H7 (cell line): ENCODE results near the gene ADGRE3. TPM values are rescaled to one million over a fixed set of nuclear protein-coding genes. Genes with fewer than 3 reads are reported as not detected.
"Not testable (repeated sequence)": the region's sequence is repeated elsewhere in the genome, so short reads cannot be mapped to it uniquely, and the experiment has no call there.

Experiments
- DNase-seq: peaks from one replicate; pipeline ENCODE4 v3.0.0; 2012
- H3K27me3 ChIP-seq: 2 replicates; pipeline ENCODE4 v1.6.0; 2011; ENCODE audit warnings: mild to moderate bottlenecking, low read length; ENCODE audit not compliant: control insufficient read depth, insufficient read depth
- H3K36me3 ChIP-seq: replicated peaks from 2 replicates; pipeline ENCODE4 v1.5.1; 2011; ENCODE audit warnings: low read length; ENCODE audit not compliant: control insufficient read depth, insufficient read depth
- H3K4me3 ChIP-seq: 2 replicates; pipeline ENCODE4 v1.5.1; 2011; ENCODE audit warnings: low read depth, mild to moderate bottlenecking, control low read depth, low read length, moderate library complexity; ENCODE audit not compliant: insufficient read depth
- total RNA-seq: library from RNA; depleted of rRNA; stranded (reverse); fragments of >200 nt; shearing (Covaris generic); gene quantifications from 2 replicates; pipeline ENCODE4 v1.2.3, GENCODE V29; 2014

ADGRE3 gene
- total RNA-seq, 1 experiment from 2014 or later: not detected

DNA sequence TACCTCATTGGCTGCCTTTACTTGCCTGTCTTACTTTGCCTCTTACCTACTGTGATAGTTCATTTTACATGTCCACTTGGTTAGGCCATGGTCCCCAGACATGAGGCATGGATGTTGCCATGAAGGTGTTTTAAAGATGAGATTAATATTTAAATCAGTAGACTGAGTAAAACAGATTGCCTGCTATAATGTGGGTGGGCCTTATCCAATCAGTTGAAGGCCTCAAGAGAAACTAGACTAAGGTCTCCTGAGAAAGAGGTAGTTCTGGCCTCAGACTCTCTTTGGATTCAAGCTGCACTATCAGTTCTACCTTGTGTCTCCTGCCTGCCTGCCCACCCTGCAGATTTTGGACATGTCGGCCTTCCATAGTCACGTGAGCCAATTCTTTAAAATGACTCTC is 26.1 kb downstream of the ADGRE3 start:
- H3K36me3 ChIP-seq: no peaks in the 10 kb centered on the region
- no peak for DNase-seq
- H3K4me3 ChIP-seq: no peak overlapping the region
- H3K27me3 ChIP-seq: no peaks in the 10 kb centered on the region

DNA sequence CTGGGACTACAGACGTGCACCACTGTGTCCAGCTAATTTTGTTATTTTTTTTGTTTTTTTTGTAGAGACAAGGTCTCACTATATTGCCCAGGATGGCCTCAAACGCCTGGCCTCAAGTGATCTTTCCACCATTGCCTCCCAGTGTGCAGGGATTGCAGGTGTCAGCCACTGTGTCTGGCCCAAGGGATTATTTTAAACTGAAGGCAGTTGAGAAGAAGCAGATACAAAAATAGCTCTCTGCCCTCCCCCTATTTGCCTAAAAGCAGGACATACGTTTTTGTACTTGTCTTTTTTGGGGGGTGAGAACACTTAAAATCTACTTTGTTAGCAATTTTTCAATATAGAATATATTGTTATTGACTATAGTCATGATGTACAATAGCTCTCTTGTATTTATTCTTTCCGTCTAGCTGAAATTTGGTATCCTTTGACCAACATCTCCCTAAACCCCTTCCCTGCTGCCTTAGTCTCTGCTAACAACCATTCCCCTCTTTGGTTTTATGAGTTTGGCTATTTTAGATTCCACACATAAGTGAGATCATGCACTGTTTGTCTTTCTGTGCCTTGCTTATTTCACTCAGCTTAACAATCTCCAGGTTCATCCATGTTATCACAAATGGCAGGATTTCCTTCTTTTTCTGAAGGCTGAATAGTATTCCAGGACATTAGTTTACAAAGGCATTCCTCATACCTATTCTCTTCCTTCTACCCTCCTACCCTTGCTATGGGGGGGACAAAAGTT is 34.9 kb downstream of the ADGRE3 start:
- Histone ChIP-seq H3K27me3 (no peaks in the 10 kb centered on the region), H3K4me3 (no peak overlapping the region), H3K36me3 (no peaks in the 10 kb centered on the region)
- no peak for DNase-seq

DNA sequence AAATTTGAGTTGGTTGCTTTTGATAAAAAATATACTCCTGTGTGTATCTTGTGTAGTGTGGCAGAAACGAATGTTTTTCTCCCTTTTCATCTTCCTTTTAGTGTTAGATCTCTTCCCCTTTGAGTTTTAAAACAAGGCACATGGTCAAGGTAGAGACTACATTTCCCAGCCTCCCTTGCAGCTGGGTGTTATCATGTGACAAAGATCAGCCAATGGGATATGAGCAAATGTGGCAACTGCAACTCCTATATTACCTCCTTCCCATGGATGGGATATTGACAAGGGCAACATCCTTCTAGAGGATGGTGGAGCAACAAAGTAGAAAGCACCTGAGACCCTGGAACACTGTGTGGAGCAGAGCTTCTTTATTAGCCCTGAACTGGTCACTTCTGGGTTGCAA is 42.4 kb downstream of the ADGRE3 start:
- Histone ChIP-seq H3K4me3 (no peak overlapping the region), H3K36me3 (no peaks in the 10 kb centered on the region), H3K27me3 (no peaks in the 10 kb centered on the region)
- DNase-seq: peak; percentile 46

DNA sequence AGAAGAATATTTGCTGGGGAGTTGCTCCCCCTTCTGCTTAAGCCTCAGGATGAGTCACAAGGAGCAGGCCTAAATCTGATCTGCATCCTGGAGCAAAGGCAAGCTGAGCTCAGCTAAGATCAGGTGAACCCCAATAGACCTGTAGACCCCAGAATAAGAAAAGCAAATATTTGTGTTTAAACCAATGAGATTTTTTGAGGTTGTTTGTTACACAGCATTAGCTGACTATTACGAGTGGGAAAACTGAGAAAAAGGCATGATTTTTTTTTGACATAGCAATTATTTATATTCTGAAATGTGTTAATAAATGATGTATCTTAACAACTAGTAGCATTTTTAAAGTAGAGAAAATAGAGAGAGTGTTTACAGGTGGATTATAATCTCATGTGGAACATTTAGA is 45.1 kb downstream of the ADGRE3 start:
- no peaks in the 10 kb centered on the region for H3K27me3 ChIP-seq
- DNase-seq: no peak
- H3K4me3 ChIP-seq: no peak overlapping the region
- H3K36me3 ChIP-seq: no peaks in the 10 kb centered on the region

DNA sequence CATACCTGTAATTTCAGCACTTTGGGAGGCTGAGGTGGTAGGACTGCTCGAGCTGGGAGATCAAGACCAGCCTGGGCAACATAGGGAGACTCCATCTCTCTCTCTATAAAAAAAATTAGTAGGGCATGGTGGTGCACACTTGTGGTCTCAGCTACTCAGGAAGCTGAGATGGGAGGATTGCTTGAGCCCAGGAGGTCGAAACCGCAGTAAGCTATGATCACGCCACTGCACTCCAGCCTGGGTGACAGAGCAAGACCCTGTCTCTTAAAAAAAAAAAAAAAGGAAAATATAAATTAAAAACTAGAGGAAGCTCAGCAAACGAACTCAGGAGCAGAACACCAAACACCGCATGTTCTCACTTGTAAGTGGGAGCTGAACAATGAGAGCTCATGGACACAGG is 50.2 kb downstream of the ADGRE3 start:
- DNase-seq, H3K4me3 ChIP-seq, H3K27me3 ChIP-seq, H3K36me3 ChIP-seq: not testable (repeated sequence)

DNA sequence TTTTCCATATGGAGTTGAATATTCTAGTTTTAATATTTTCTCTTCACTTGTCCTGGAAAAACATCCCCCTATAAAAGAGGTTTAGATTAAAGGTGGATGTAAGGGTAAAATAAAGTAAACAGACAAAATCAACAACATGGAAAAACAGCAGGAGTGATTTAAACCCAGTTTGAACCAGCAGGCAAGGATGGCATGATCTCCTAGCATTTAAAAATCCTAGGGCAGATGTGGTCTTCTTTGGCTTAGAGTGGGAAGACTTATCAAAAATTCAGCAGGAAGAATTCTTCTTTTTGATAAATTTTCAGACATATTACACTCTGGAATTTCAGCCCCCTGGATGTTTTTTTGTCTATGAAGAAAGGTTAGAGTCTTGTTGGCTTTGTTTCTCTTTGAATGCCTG is 55.2 kb downstream of the ADGRE3 start:
- Histone ChIP-seq H3K27me3 (no peaks in the 10 kb centered on the region), H3K4me3 (no peak overlapping the region), H3K36me3 (no peaks in the 10 kb centered on the region)
- DNase-seq: no peak

DNA sequence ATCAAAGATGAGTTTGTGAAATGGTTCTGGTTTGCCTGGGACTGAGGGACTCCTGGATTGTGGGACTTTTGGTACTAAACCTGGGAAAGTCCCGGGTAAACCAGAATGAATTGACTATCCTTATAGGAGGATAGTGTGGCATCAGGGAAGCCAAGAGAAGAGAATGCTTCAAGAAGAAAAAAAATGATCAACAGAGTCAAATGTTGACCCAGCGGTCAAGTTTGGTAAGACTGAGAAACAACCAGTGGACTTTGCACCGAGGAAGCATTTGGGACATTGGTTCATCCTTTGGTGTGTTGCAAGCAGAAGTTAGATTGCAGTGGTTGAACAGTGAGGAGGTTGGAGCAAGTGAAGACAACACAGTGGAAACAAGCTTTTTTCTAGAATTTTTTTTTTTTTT is 58.2 kb downstream of the ADGRE3 start:
- Histone ChIP-seq H3K36me3 (no peaks in the 10 kb centered on the region), H3K27me3 (no peaks in the 10 kb centered on the region), H3K4me3 (no peak overlapping the region)
- no peak for DNase-seq

DNA sequence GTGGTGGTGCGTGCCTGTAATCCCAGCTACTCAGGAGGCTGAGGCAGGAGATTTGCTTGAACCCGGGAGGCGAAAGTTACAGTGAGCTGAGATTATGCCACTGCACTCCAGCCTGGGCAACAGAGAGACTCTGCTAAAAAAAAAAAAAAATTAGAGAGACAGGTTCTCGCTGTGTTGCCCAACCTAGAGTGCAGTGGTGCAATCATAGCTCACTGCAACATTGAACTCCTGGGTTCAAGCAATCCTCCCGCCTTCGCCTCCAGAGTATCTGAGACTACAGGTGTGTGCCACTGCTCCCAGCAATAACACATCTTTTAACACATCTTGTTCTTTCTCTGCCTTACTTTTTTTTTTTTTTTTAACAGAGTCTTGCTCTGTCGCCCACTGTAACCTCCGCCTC is 59.0 kb downstream of the ADGRE3 start:
- no peaks in the 10 kb centered on the region for H3K27me3 ChIP-seq
- no peak overlapping the region for H3K4me3 ChIP-seq
- no peaks in the 10 kb centered on the region for H3K36me3 ChIP-seq
- no peak for DNase-seq

DNA sequence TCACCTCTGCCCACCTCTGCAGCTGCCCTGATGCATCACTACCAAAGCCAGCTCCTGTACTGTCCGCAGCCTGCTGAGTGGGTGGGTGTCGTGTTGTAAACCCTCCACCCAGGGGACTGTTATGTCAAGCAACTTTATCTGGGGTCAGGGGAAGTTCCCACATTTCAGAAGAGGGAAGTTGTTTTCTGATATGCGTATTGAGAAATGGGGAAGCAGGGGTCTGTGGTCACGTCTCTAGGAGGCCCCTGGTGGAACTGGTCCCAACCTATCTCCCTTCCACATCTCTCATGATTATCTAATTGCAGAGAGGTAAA is 60.6 kb downstream of the ADGRE3 start:
- H3K27me3 ChIP-seq: no peaks in the 10 kb centered on the region
- H3K4me3 ChIP-seq: no peak overlapping the region
- no peak for DNase-seq
- no peaks in the 10 kb centered on the region for H3K36me3 ChIP-seq

DNA sequence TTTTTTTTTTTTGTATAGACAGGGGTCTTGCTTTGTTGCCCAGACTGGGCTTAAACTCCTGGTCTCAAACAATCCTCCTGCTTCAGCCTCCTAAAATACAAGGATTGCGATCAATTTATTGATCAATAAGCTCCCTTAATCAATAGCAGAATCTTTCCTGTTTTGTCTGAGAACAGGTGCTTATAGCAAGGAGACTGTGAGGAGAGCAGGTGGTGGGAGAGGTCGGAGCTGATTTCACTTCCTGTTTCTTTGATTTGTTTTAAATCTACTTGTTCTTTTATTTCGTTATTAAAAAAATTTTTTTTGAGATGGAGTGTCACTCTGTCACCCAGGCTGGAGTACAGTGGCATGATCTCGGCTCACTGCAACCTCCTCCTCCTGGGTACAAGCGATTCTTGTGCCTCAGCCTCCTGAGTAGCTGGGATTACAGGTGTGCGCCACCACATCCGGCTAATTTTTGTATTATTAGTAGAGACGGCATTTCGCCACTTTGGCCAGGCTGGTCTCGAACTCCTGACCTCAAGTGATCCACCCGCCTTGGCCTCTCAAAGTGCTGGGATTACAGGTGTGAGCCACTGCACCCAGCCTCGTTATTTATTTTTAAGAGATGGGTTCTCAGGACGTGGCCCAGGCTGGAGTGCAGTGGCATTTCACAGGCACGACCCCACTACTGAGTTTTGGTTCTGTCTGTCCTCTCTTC is 61.1 kb downstream of the ADGRE3 start:
- DNase-seq, H3K27me3 ChIP-seq, H3K36me3 ChIP-seq, H3K4me3 ChIP-seq: not testable (repeated sequence)

DNA sequence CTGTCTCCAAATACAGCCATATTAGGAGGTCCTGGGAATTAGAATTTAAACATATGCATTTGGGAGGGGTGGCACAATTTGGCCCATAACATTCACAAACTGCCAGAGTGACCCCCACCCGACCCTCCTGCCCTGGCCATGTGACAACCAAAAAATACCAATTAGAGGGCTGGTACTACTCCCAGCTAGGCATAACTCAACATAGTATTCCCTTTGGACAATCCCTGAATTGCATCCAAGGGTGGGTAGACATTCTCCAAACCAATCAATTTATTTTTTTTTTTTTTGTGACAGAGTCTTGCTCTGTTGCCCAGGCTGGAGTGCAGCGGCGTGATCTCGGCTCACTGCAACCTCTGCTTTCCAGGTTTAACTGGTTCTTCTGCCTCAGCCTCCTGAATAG is 62.0 kb downstream of the ADGRE3 start:
- no peak overlapping the region for H3K4me3 ChIP-seq
- DNase-seq: no peak
- no peaks in the 10 kb centered on the region for H3K36me3 ChIP-seq
- no peaks in the 10 kb centered on the region for H3K27me3 ChIP-seq

DNA sequence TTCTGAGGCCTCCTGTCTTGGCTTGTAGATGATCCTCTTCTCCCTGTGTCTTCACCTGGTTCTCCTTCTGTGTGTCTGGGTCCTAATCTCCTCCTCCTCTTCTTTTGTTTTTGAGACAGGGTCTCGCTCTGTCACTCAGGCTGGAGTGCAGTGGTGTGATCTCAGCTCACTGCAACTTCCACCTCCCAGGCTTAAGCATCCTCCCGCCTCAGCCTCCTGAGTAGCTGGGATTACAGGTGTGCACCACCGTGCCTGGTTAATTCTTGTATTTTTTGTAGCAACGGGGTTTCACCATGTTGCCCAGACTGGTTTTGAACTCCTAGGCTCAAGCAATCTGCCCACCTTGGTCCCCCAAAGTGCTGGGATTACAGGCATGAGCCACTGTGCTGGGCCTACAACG is 62.4 kb downstream of the ADGRE3 start:
- not testable (repeated sequence) for DNase-seq, H3K27me3 ChIP-seq, H3K36me3 ChIP-seq, H3K4me3 ChIP-seq

DNA sequence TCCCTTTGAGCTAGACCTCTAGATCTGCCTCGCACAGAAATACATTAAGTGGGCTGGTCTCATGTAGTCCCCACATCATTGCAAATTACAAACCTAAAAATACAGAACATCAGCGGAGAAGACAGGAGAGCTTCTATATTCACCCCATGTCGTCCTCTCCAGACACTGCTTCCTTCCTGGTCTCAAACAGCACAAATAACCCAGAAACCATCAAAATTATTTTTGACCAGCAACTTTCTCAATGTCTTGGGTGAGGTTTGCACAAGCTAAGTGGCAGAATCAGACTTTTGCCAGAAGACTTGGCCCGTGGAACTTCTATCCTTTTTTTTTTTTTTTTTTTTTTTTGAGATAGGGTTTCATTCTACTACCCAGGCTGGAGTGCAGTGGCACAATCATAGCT is 63.6 kb downstream of the ADGRE3 start:
- Histone ChIP-seq H3K27me3 (no peaks in the 10 kb centered on the region), H3K4me3 (no peak overlapping the region), H3K36me3 (no peaks in the 10 kb centered on the region)
- no peak for DNase-seq

DNA sequence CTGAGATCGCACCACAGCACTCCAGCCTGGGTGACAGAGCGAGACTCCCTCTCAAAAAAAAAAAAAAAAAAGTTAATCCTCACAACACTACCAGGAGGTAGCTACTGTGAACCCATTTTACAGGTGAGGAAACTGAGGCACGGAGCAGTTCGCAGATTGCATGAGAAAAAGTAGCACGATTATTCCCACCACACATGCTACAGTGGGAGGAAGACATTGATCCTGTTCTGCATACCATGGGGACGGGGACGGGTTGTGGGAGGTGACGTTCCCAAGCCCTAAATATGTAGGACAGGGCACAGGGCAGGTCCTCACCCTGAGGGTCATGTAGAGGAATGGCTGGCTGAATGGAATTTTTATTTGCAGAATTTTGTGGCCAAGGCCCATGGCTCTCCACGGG is 68.0 kb downstream of the ADGRE3 start:
- no peak overlapping the region for H3K4me3 ChIP-seq
- no peak for DNase-seq
- H3K36me3 ChIP-seq: no peaks in the 10 kb centered on the region
- no peaks in the 10 kb centered on the region for H3K27me3 ChIP-seq

DNA sequence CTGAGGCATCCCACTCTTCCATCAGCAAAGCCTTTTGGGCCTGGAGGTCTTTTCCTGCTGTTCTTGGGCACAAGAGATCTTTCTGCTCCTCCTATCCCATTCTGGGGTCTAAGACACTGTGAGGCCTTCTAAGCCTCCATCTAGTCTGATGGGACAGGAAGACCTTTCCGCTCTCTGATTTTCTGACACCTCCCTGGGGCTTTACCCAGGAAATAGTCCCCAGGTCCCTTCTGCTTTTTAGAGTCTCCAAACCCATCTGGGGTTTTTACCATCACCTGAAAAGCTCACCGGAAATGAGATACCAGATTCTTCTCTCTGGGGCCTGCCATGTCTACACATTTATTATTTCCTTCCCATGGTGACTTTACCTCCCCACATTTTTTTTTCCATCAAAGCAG is 70.7 kb downstream of the ADGRE3 start:
- no peaks in the 10 kb centered on the region for H3K36me3 ChIP-seq
- no peaks in the 10 kb centered on the region for H3K27me3 ChIP-seq
- H3K4me3 ChIP-seq: no peak overlapping the region
- DNase-seq: no peak
